ENCODE data around the gene SAE1.

DNA sequence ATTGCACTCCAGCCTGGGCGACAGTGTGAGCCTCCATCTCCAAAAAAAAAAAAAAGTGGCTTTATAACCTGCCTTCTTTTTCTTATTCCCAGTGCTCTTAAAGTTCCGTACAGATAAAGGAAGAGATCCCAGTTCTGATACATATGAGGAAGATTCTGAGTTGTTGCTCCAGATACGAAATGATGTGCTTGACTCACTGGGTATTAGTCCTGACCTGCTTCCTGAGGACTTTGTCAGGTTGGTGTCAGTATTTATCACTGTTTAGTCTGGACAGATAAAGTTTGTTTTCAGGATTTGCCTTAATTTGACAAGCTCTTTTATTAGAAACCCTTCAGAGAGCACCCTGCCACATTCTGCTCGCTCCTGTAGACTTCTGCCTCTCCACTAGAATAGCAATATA, 66.5 kb downstream of the SAE1 start:
- TF ChIP-seq MXI1 (IDR thresholded peaks at IDR 0.05; ENCODE audit: low read depth, low read length) (no peak), ZNF274 (IDR thresholded peaks at IDR 0.05; ENCODE audit: insufficient read depth, insufficient read length) (no peak)
- TF ChIP-seq, protein P1, sequence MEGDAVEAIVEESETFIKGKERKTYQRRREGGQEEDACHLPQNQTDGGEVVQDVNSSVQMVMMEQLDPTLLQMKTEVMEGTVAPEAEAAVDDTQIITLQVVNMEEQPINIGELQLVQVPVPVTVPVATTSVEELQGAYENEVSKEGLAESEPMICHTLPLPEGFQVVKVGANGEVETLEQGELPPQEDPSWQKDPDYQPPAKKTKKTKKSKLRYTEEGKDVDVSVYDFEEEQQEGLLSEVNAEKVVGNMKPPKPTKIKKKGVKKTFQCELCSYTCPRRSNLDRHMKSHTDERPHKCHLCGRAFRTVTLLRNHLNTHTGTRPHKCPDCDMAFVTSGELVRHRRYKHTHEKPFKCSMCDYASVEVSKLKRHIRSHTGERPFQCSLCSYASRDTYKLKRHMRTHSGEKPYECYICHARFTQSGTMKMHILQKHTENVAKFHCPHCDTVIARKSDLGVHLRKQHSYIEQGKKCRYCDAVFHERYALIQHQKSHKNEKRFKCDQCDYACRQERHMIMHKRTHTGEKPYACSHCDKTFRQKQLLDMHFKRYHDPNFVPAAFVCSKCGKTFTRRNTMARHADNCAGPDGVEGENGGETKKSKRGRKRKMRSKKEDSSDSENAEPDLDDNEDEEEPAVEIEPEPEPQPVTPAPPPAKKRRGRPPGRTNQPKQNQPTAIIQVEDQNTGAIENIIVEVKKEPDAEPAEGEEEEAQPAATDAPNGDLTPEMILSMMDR (IDR thresholded peaks at IDR 0.05 in 2 of 3, conservative IDR thresholded peaks at IDR 0.05 in 1 of 3; ENCODE audit: control insufficient read depth in 2 of 3, extremely low read depth in 1 of 3, insufficient read depth in 1 of 3, low read depth in 3 of 3, low read length in 3 of 3) = no peak

Data from GM12878 (cell line).